HG02981 (cell line): ENCODE results near the gene TSG101.

Experiments used
- ATAC-seq: cut with Tn5 transposase; IDR thresholded peaks from one replicate; pipeline ENCODE4 v1.9.1; 2021; ENCODE audit warnings: mild to moderate bottlenecking, moderate library complexity; ENCODE audit not compliant: unreplicated experiment

The TSG101 gene

GRCh38 chr11:18495271-18495670 is 31.5 kb downstream of the TSG101 start:
- no peak for ATAC-seq

GRCh38 chr11:18493310-18493709 is 33.4 kb downstream of the TSG101 start:
- no peak for ATAC-seq

GRCh38 chr11:18492888-18493287 is 33.9 kb downstream of the TSG101 start:
- no peak for ATAC-seq

GRCh38 chr11:18491924-18492323 is 34.8 kb downstream of the TSG101 start:
- ATAC-seq, result no peak

- ATAC-seq, result no peak
These were observed 35.8 kb downstream of the TSG101 start for GRCh38 chr11:18490736-18491485.

- no peak for ATAC-seq
These were observed 36.4 kb downstream of the TSG101 start for GRCh38 chr11:18490319-18490718.

- no peak for ATAC-seq
These were observed 40.7 kb downstream of the TSG101 start for GRCh38 chr11:18485913-18486528.

GRCh38 chr11:18479063-18479462 is 47.7 kb downstream of the TSG101 start:
- ATAC-seq, result no peak

- no peak for ATAC-seq
These were observed 54.2 kb downstream of the TSG101 start for GRCh38 chr11:18472587-18472986.

- no peak for ATAC-seq
These were observed 54.7 kb downstream of the TSG101 start for GRCh38 chr11:18471995-18472394.

- no peak for ATAC-seq
These were observed 57.8 kb downstream of the TSG101 start for GRCh38 chr11:18468961-18469360.

GRCh38 chr11:18468059-18468458 is 58.7 kb downstream of the TSG101 start:
- no peak for ATAC-seq

GRCh38 chr11:18466402-18466801 is 60.3 kb downstream of the TSG101 start:
- ATAC-seq, result no peak

- no peak for ATAC-seq
These were observed 63.3 kb downstream of the TSG101 start for GRCh38 chr11:18463439-18463838.

- ATAC-seq, result no peak
These were observed 64.8 kb downstream of the TSG101 start for GRCh38 chr11:18461909-18462308.

GRCh38 chr11:18459634-18460033 is 67.1 kb downstream of the TSG101 start:
- ATAC-seq, result no peak

GRCh38 chr11:18457450-18457849 is 69.3 kb downstream of the TSG101 start:
- ATAC-seq, result no peak

GRCh38 chr11:18455686-18456372 is 70.9 kb downstream of the TSG101 start, which contains the start of gene LDHAL6A:
Gene LDHAL6A (plus strand): TSS chr11:18455856. CDS start chr11:18456681, 825 bp downstream.
- no peak for ATAC-seq

- ATAC-seq, result no peak
These were observed 73.8 kb downstream of the TSG101 start for GRCh38 chr11:18452927-18453326.

GRCh38 chr11:18449251-18449650 is 77.5 kb downstream of the TSG101 start:
- no peak for ATAC-seq

- ATAC-seq, result no peak
These were observed 88.1 kb downstream of the TSG101 start for GRCh38 chr11:18438691-18439090.
